Stimulated activated CD8-positive, alpha-beta memory T cell treated with anti-CD3 and anti-CD28 coated beads, Interleukin-15, amount 100 ng/mL, for 48 hours (primary cell): ENCODE measurements around the gene OR2W3.
A peak's percentile ranks its signal among the peaks of the same experiment; 100 is the strongest.

ENCODE experiments used
- DNase-seq, 2 donors: peaks; one replicate each; pipeline ENCODE4 v3.0.0-alpha.2; 2020; ENCODE audit warnings: low read depth in 2 of 2

Gene OR2W3

DNA sequence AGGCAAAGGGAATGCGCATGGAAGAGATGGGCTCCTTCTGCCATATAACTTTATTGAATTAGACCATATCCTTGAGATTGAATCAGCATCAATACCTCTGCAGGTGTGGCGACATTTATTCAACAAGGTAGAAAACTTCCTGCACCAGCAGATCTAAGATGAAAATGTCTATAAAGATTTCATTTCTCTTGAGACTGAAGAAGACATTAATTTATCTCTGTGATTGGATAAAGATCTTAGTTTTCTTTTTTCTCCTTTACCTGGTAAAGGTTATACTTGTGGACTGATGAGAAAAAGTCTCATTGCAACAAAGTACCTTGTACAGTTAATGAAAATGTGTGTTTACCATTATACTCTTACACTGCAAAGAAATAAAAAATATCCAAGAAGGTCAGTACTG is 24.6 kb downstream of the OR2W3 start, which contains the start of gene OR2T8:
OR2T8 (plus strand) TSS at position 301 of the 400 bp plus-strand sequence. CDS start 766 bp downstream, outside the sequence.
- DNase-seq = no peak

DNA sequence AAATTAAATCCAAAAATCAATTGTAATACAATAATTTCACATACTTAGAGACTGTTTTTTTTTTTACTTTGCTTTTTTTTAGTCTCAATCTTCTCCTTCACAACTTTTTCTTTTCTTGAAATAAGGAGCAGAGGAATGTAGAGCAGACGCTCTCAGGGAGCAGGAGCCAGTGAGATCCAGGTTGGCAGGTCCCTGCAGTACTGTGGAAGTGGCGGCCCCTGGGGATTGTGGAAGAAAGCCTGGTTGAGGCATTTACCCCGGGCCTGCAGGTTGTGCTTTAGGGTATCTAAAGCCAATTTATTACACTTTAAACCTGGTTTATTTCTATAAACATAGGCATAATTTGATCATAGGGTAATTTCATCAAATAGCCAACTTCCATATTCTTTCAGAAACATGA is 28.6 kb downstream of the OR2W3 start:
- DNase-seq = no peak

DNA sequence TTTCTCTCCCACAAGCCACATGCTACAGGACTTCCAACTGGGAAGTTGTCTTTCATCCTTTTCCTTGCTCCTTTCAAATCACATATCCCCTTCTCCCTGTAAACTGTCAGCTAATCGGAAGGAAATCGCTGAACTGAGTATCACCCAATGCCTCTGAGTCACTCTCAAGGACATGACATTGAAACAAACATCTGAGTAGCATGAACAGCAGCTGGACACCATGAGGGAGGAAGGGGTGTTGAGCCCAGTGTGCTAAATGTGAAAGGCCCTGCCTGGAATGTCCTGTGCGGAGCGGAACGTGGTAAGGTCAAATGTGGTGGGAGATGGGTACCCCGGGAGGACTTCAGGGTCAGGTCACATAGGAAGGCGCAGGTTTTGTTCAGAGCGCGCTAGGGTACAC is 29.5 kb downstream of the OR2W3 start, which contains the start of gene OR2AJ1:
OR2AJ1 (plus strand) TSS at position 22 of the 400 bp plus-strand sequence. CDS start 8,880 bp downstream, outside the sequence.
- DNase-seq = no peak

DNA sequence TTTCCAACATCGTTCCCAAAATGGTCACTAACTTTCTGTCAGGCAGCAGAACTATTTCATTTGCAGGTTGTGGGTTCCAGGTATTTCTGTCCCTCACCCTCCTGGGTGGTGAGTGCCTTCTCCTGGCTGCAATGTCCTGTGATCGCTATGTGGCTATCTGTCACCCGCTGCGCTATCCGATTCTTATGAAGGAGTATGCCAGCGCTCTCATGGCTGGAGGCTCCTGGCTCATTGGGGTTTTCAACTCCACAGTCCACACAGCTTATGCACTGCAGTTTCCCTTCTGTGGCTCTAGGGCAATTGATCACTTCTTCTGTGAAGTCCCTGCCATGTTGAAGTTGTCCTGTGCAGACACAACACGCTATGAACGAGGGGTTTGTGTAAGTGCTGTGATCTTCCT is 38.6 kb downstream of the OR2W3 start:
- DNase-seq = no peak

- DNase-seq = no peak
Measured at GRCh38 chr1:247935781-247936180, 40.4 kb downstream of the OR2W3 start.

DNA sequence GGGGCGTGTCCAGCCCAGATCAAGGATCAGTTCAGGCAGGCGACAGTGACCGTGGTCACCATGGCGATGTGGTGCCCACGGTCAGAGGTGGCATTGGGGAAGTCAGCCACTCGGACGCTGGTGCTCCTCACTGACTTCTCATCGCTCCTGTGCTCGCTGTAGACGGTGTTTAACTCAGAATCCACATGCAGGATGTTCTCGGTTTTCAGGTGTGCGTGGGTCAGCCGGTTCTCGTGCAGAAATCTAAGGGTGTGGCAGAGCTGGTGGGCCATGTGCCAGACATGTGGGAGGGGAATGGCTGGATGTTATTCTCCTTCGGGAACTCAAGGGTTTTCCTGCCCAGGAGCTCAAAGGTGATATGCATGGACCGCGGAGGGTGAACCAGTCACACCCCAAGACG is 41.0 kb downstream of the OR2W3 start:
- DNase-seq = no peak

DNA sequence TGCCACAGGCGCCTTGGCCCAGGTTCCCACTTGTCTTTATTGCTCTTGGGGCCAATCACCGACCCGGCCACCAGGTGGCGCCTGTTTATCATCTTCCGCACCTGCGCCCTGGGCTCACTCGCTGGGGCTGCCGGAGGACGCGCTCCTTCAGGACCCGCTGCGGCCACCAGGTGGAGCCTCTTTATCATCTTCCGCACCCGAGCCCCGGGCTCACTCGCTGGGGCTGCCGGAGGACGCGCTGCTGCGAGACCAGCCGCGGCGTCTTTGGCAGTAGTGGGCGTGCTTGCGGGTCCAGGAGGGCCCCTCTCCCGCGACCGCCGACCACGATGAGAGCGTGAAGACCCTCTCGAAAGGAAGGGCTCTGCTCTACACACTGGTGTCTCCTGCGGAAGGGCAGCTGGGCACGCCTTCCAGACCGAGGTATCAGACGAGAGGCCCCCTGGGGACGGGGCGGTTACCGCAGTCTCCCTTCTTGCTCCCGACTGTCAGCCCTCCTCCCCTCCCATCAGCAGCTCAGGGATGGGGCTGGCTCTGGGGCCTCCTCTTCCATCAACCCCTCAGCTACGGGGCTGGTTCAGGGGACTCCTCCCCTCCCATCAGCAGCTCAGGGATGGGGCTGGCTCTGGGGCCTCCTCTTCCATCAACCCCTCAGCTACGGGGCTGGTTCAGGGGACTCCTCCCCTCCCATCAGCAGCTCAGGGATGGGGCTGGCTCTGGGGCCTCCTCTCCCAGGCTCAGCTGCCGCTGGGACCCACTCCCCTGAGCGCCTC is 41.8 kb downstream of the OR2W3 start:
- peak; percentile 82 to 90 for DNase-seq

GRCh38 chr1:247942624-247943023 is 47.2 kb downstream of the OR2W3 start:
- no peak for DNase-seq
